Activated gamma-delta T cell (primary cell): ENCODE results near the gene GID8.
A peak's percentile ranks its signal among the peaks of the same experiment; 100 is the strongest.

Experiments used
- DNase-seq: peaks from one replicate; lab custom pipeline; 2025; lab: John Stamatoyannopoulos, UW

GID8 gene

GRCh38 chr20:62970307-62971210 is 32.6 kb downstream of the GID8 start:
- DNase-seq = no peak

GRCh38 chr20:62971211-62971949 is 33.4 kb downstream of the GID8 start:
- no peak for DNase-seq

GRCh38 chr20:62971950-62972844 is 34.2 kb downstream of the GID8 start:
- peak; percentile 63 for DNase-seq

GRCh38 chr20:62972845-62973745 is 35.1 kb downstream of the GID8 start:
- DNase-seq = no peak

DNA sequence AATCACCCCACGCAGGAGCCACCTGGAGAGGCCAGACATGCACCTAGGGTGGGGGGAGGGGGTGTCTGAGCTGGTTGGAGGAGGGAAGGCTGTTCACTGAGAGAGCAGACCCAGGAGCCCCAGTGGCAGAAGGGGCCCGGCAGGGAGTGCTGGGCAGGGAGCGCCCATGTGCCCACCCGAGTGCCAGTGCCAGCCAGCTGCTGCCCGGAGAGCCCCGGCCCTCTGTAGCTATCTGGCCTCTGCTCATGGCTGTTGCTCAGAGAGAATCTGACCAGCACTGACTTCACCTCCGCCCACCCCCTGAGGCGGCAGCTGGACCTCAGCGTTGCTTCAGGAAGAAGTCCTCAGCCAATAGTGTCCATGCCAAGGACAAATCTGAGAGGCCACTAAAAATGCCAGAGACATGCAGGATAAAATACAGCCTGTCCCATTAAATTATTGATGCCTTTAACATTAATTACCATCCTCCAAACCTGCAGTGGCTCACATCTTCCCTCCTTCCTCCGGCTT is 37.4 kb downstream of the GID8 start:
- no peak for DNase-seq

GRCh38 chr20:62975812-62976508 is 38.0 kb downstream of the GID8 start:
- DNase-seq = no peak

- DNase-seq = no peak
Observed at GRCh38 chr20:62976886-62977285, 38.9 kb downstream of the GID8 start.

- peak; percentile 54 for DNase-seq
Observed at GRCh38 chr20:62977613-62978560, 39.9 kb downstream of the GID8 start.

DNA sequence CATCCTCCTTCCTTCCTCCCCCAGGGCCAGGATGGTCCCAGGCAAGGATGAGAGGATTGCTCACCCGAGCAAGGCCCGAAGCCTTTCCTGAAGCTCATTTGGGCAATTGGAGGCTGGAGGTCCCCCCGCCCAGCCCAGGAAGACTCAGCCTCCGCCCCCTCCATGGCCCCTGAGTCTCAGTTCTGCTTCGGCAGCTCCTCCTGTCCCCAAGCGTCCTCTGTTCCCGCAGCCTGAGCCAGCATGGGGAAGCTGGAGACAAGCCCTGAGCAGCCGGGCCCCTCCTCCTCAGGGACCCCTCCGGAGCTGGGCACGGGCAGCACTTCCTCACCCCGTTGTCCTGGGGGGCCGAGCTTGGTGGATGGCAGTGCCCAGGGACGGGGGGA is 40.6 kb downstream of the GID8 start:
- DNase-seq = no peak

DNA sequence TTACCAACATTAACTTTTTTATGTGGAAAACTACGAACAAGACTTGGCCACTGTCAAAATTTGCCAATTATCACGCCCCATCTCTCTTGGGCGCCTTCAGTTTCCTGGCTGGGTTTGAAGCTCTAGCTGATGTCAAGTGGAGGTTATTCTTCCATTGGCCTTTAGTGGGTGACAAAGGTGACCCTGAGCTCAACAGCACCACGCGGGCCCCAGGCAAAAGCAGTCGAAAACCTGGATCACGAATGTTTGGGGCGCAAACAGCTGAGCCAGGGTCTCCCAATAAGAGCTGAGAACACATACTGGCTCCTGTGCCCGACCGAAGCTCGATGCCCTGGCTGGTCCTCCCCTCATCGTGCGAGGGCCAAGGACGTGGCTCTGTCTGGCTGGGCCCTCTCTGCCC is 41.4 kb downstream of the GID8 start:
- no peak for DNase-seq

DNA sequence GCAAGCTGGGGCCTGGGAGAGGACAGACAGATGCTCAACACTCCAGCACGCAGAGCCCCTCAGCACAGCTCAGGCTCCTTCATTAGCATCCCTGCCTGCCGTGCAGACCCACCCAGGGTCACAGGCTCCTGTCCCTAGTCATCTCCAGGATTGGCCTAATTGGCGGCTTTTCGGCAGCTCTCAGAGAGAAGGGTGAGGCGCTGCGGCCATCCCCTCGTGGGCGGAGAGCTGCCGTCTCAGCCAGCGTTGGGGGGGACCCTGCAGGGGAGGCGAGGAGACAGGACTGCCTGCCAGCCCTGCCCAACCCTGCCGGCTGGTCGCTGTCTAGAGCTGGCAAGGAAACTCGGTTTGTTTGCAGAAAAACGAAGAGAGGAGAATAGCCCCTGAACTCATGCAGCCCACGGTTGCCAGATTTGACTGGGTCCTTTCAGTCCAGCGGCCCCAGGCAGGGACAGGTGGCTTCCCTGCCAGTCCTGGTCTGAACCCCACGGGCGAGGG is 42.0 kb downstream of the GID8 start:
- no peak for DNase-seq

- no peak for DNase-seq
Observed at GRCh38 chr20:62980380-62980960, 42.5 kb downstream of the GID8 start.

- DNase-seq = peak; percentile 34
Observed at GRCh38 chr20:62980970-62981369, 43.0 kb downstream of the GID8 start.

DNA sequence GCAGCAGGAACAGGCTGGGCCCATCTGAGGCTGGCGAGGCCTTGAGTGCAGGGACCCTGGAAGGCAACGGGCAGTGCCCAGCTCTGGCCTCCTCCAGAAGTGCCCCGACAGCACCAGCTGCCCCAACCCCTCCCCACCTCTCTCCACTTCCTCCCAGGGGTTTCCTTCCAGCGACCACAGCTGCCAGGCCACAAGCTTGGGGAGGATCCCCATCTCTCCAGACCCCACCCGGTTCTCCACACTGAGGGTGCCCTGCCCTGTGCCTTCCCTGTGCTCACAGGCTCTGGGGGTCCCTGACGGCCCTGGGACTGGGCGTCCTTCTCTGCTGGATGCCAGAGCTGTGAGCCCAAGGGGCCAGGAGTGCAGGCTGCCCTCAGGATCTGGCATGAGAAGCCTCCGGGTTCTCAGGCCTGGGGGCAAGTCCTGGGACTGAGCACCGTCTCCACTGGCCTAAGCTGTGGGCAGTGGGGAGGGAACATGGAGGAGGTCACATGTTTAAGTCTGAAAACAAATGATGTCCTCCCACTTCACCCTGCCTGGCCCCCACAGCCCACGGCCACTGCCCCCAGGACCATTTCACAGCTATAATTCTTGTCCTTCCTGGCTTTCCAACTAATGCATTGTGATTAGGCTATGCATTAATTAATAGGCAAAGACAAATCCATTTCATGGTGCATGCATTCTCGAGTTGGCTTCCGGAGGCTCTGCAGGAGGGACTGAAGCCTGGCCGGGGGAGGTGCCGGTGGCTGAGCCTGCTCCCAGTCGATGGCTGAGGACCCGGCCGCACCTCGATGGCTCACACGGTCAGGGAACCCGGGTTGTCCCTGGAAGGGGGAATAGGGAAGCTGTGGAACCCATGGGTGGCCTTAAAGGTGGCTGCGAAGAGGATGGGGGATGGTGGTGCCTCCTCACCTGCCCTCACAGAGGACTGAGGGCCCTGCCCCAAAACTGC is 44.5 kb downstream of the GID8 start:
- no peak for DNase-seq

DNA sequence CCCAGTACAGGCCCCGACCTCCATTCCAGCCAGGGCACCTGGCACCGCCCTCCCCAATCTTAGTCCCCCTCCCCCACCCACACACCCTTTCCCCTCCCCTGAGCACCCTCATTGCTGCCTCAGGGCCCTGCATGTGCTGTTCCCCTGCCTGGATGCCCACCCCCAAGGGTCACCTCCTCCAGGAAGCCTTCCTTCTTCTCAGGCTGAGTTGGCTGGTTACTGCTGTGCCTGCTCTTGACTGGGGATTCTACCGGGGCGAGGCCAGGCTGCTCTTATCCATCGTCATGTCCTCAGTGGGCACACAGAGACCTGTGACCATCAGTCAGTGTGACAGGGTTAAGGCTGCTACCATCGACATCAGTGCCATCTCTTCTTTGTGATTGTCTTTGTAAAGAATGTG is 45.3 kb downstream of the GID8 start:
- DNase-seq = no peak

DNA sequence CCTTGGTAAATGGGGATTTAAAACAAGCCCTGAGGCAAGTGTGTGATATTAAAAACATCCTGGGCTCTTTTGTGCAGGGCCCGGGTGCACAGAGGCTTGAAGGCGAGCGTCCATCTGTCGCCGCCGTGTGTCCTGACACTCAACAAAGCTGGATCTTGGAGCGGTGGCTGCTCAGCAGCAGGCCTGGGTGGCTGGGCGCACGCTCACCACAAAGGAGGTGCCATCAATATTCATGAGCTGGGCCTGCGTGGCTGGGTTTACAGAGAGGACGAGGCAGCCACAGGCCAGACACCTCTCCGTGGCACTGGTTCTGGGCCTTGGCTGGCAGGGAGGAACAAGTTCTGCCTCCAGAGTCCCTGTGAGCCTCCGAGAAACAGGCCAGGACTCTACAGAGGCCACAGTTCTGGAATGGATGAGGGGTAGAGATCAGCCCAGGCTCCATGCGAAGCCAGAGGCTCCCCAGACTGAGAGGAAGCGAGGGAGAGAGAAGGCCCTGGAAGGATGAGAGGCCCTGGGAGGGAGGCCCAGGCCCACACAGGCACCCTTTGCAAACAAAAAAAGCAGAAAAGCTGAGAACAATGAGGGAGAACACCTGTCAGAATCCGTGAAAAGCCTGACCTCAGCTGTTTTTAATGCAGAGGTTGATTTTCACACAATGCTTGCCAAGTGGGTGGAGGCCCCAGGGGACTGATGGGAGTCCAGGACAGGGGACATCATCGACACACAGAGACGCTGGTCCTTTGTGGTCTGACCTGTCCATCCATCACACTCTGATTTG is 46.9 kb downstream of the GID8 start:
- no peak for DNase-seq

DNA sequence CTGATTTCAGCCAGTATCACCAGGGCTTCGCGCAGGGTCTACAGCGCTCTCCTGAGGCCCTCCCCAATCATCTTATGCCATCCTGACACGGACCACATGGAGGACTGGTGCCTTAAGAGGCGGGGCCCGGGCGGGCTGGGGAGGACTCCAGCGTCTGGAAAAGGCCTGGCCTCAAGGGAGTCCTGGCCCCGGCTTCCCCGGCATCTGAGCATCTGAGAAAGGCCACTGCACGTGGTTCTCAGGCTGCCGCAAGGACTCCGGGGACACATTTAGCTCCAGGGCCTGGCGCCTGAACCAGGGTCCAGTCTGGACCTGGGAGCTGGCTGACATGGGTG is 47.5 kb downstream of the GID8 start:
- DNase-seq = no peak
